ENCODE measurements around the gene RARG.

RARG gene

GRCh38 chr12:53222806-53223261 lies 9.2 kb downstream of the RARG start:
- DNase-seq, result no peak

- DNase-seq, result no peak
Observed at GRCh38 chr12:53222170-53222721, 9.8 kb downstream of the RARG start.

GRCh38 chr12:53221203-53222080 lies 10.6 kb downstream of the RARG start:
- no peak for DNase-seq

- DNase-seq, result peak; percentile 49
Observed at GRCh38 chr12:53220694-53221202, 11.3 kb downstream of the RARG start.

- no peak for DNase-seq
Observed at GRCh38 chr12:53219956-53220693, 11.9 kb downstream of the RARG start.

GRCh38 chr12:53219292-53219955 lies 12.6 kb downstream of the RARG start:
- no peak for DNase-seq

GRCh38 chr12:53218551-53219291 lies 13.3 kb downstream of the RARG start:
- DNase-seq, result no peak

- DNase-seq, result no peak
Observed at GRCh38 chr12:53217931-53218307, 14.1 kb downstream of the RARG start.

GRCh38 chr12:53217051-53217930 lies 14.7 kb downstream of the RARG start:
- DNase-seq, result no peak

- no peak for DNase-seq
Observed at GRCh38 chr12:53215497-53215896, 16.5 kb downstream of the RARG start.

GRCh38 chr12:53214687-53215455 lies 17.1 kb downstream of the RARG start:
- no peak for DNase-seq

- no peak for DNase-seq
Observed at GRCh38 chr12:53214221-53214620, 17.8 kb downstream of the RARG start.

GRCh38 chr12:53213348-53213747 lies 18.7 kb downstream of the RARG start:
- DNase-seq, result peak; percentile 27

GRCh38 chr12:53212931-53213330 lies 19.1 kb downstream of the RARG start:
- no peak for DNase-seq

GRCh38 chr12:53211476-53212381 lies 20.3 kb downstream of the RARG start:
- DNase-seq, result no peak

GRCh38 chr12:53210843-53211242 lies 21.2 kb downstream of the RARG start:
- DNase-seq, result no peak

- DNase-seq, result no peak
Observed at GRCh38 chr12:53208877-53209463, 23.0 kb downstream of the RARG start.

GRCh38 chr12:53208435-53208834 lies 23.6 kb downstream of the RARG start:
- no peak for DNase-seq

GRCh38 chr12:53207042-53207441 lies 25.0 kb downstream of the RARG start, which contains the start of gene ITGB7:
Gene ITGB7 (minus strand): TSS chr12:53207251. CDS start chr12:53200443, 6,808 bp downstream.
- DNase-seq, result no peak

Data from NCI-H524 treated with DMSO at 0.1 percent for 48 hours (cell line).